ENCODE data around the gene CBL.

- TF ChIP-seq, protein P1, sequence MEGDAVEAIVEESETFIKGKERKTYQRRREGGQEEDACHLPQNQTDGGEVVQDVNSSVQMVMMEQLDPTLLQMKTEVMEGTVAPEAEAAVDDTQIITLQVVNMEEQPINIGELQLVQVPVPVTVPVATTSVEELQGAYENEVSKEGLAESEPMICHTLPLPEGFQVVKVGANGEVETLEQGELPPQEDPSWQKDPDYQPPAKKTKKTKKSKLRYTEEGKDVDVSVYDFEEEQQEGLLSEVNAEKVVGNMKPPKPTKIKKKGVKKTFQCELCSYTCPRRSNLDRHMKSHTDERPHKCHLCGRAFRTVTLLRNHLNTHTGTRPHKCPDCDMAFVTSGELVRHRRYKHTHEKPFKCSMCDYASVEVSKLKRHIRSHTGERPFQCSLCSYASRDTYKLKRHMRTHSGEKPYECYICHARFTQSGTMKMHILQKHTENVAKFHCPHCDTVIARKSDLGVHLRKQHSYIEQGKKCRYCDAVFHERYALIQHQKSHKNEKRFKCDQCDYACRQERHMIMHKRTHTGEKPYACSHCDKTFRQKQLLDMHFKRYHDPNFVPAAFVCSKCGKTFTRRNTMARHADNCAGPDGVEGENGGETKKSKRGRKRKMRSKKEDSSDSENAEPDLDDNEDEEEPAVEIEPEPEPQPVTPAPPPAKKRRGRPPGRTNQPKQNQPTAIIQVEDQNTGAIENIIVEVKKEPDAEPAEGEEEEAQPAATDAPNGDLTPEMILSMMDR (IDR thresholded peaks at IDR 0.05), result no peak
- TF ChIP-seq POLR2A (IDR thresholded peaks at IDR 0.05) (no peak), EP300 (IDR thresholded peaks at IDR 0.05) (no peak)
Measured at GRCh38 chr11:119335655-119336543, 129.8 kb downstream of the CBL start.
